Loucy (cell line): ENCODE measurements around the gene HEPHL1.

ENCODE experiments used
- H2AFZ ChIP-seq: fragments of 200-600 bp; sonication (generic); 2 replicates; pipeline ENCODE4 v1.6.0; 2016; ENCODE audit warnings: antibody characterized with exemption, mild to moderate bottlenecking, low read length, moderate library complexity
- H3F3A ChIP-seq: fragments of 200-600 bp; 2 replicates; pipeline ENCODE4 v1.6.0; 2016; ENCODE audit warnings: antibody characterized with exemption, low read depth, mild to moderate bottlenecking
- H3K27me3 ChIP-seq: fragments of 200-600 bp; sonication (generic); 2 replicates; pipeline ENCODE4 v1.6.1; 2014; ENCODE audit warnings: low read length, mild to moderate bottlenecking; ENCODE audit not compliant: insufficient read depth, poor library complexity, severe bottlenecking
- H3K36me3 ChIP-seq: fragments of 200-600 bp; sonication (generic); 2 replicates; pipeline ENCODE4 v1.6.1; 2016; ENCODE audit warnings: low read length; ENCODE audit not compliant: insufficient read depth
- H3K4me1 ChIP-seq: fragments of 200-600 bp; sonication (generic); 2 replicates; pipeline ENCODE4 v1.5.1; 2014; ENCODE audit warnings: low read length, mild to moderate bottlenecking; ENCODE audit not compliant: insufficient read depth, poor library complexity, severe bottlenecking
- H3K4me2 ChIP-seq: fragments of 200-600 bp; sonication (generic); 2 replicates; pipeline ENCODE4 v1.6.0; 2014; ENCODE audit warnings: antibody characterized with exemption, low read length, low read depth, mild to moderate bottlenecking; ENCODE audit not compliant: poor library complexity, severe bottlenecking
- H3K4me3 ChIP-seq: fragments of 200-600 bp; sonication (generic); 2 replicates; pipeline ENCODE4 v1.5.1; 2014; ENCODE audit warnings: low read length, mild to moderate bottlenecking, mixed read lengths; ENCODE audit not compliant: poor library complexity, severe bottlenecking
- H3K79me2 ChIP-seq: fragments of 200-600 bp; sonication (generic); 2 replicates; pipeline ENCODE4 v1.6.1; 2014; ENCODE audit warnings: low read length; ENCODE audit not compliant: insufficient read depth
- H3K9ac ChIP-seq: fragments of 200-600 bp; sonication (generic); 2 replicates; pipeline ENCODE4 v1.6.0; 2014; ENCODE audit warnings: mild to moderate bottlenecking, low read depth, low read length, moderate library complexity; ENCODE audit not compliant: poor library complexity, severe bottlenecking
- H3K9me2 ChIP-seq: fragments of 200-600 bp; sonication (generic); replicated peaks from 2 replicates; pipeline ENCODE4 v1.6.1; 2016; ENCODE audit warnings: low read depth, low read length, mixed read lengths
- H3K9me3 ChIP-seq: fragments of 200-600 bp; sonication (generic); 2 replicates; pipeline ENCODE4 v1.6.1; 2014; ENCODE audit warnings: mild to moderate bottlenecking, antibody characterized with exemption, low read length, low read depth; ENCODE audit not compliant: insufficient read depth
- H4K20me1 ChIP-seq: fragments of 200-600 bp; sonication (generic); 2 replicates; pipeline ENCODE4 v1.6.0; 2014; ENCODE audit warnings: antibody characterized with exemption, low read length, mild to moderate bottlenecking; ENCODE audit not compliant: insufficient read depth, poor library complexity, severe bottlenecking
- EZH2phosphoT487 ChIP-seq: fragments of 200-600 bp; IDR thresholded peaks from 2 replicates; pipeline ENCODE4 v1.6.1; 2018; ENCODE audit warnings: antibody characterized with exemption, mild to moderate bottlenecking, moderate library complexity, borderline replicate concordance
- TF ChIP-seq, protein P1 (sequence below): fragments of 200-600 bp; sonication (generic); conservative IDR thresholded peaks from 2 replicates; pipeline ENCODE4 v1.5.1; 2014; ENCODE audit warnings: mild to moderate bottlenecking, antibody characterized with exemption, low read length

The HEPHL1 gene

DNA sequence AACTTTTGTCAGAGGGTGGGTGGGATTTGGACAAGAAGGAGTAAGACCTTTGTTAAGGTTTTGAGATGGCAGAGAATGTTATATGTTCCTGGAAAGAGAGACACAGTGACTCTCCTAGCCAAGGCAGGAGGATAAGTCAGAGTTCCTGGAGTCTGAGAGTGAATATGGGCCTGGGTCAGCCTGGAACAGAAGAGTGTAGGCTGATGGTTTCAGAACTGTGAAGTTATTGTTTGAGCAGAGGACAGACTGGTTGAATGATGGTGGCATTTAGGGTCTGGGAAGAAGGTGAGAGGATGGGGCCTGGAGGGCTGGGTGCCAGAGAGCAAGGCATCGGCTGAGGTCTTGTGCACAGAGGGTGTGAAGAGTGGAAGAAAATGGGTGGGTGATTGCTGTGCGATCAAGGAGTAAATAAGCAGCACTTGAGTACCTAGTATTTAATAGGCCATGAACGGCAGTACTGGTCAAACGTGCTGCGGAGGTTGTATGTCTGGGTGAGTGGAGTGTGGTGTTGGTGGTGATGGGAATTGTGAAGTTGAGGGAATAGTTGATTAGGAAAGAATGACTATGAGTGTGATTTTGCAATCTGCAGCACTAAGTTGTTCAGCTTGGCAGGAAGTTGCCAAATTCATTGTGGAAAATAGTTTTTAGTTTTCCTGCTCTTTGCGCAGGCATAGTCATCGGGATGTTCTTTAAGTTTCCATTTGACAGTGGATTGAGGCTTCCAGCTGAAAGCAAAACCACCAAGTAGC is 109.3 kb downstream of the HEPHL1 start:
- Histone ChIP-seq H3K79me2 (peaks cover 77% of the 10 kb centered on the region), H2AFZ (no peak overlapping the region), H3K4me1 (peaks cover 67% of the 10 kb centered on the region), H3F3A (no peaks in the 10 kb centered on the region), H3K27me3 (no peaks in the 10 kb centered on the region), H3K36me3 (no peaks in the 10 kb centered on the region), H4K20me1 (peaks cover 50% of the 10 kb centered on the region), H3K4me2 (peak overlapping the region; percentile 92), H3K9me3 (no peaks in the 10 kb centered on the region), H3K9ac (peak overlapping the region; percentile 81), H3K9me2 (no peaks in the 10 kb centered on the region), H3K4me3 (peak overlapping the region; percentile 92)
- TF ChIP-seq, protein P1, sequence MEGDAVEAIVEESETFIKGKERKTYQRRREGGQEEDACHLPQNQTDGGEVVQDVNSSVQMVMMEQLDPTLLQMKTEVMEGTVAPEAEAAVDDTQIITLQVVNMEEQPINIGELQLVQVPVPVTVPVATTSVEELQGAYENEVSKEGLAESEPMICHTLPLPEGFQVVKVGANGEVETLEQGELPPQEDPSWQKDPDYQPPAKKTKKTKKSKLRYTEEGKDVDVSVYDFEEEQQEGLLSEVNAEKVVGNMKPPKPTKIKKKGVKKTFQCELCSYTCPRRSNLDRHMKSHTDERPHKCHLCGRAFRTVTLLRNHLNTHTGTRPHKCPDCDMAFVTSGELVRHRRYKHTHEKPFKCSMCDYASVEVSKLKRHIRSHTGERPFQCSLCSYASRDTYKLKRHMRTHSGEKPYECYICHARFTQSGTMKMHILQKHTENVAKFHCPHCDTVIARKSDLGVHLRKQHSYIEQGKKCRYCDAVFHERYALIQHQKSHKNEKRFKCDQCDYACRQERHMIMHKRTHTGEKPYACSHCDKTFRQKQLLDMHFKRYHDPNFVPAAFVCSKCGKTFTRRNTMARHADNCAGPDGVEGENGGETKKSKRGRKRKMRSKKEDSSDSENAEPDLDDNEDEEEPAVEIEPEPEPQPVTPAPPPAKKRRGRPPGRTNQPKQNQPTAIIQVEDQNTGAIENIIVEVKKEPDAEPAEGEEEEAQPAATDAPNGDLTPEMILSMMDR: no peak
- no peak for TF ChIP-seq EZH2phosphoT487

DNA sequence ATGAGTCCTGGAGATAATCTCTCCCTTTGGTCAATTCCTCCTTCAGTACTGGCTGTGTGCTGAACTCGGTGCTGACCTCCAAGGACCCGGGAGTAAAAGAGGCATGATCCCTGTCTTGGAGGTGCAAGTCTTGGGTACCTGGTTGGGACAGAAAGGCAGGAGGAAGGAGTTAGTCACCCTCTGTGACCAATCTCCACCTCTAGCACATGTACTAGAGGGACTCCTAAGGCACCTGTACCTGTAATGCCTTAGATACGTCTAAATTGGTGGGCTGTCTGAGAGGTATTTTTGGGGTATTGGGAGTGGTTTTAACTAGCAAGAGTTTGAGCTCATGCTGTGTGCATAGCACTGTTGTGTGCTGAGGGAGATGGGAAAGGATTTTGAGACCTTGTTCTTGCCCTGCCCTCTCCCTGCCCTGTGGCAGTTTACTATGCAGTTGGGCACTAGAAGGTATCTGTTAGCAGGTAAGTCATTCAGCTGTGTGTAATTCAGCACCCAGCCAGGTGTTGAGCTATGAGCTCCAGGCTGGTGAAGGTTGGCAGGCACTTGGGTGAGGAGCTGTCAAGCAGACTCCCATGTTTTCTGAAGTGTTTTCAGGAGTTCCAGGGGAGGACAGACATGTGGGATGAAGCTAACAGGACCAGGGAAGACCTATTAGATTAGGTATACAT is 110.0 kb downstream of the HEPHL1 start:
- no peaks in the 10 kb centered on the region for H3F3A ChIP-seq
- no peaks in the 10 kb centered on the region for H3K36me3 ChIP-seq
- peaks cover 58% of the 10 kb centered on the region for H4K20me1 ChIP-seq
- peak overlapping the region; percentile 81 for H3K9ac ChIP-seq
- H3K9me3 ChIP-seq: no peaks in the 10 kb centered on the region
- no peaks in the 10 kb centered on the region for H3K9me2 ChIP-seq
- H3K4me1 ChIP-seq: peaks cover 74% of the 10 kb centered on the region
- peaks cover 84% of the 10 kb centered on the region for H3K79me2 ChIP-seq
- no peaks in the 10 kb centered on the region for H3K27me3 ChIP-seq
- H3K4me3 ChIP-seq: peak overlapping the region; percentile 92
- peak overlapping the region; percentile 92 for H3K4me2 ChIP-seq
- TF ChIP-seq EZH2phosphoT487: no peak
- TF ChIP-seq, protein P1: no peak
- no peak overlapping the region for H2AFZ ChIP-seq

DNA sequence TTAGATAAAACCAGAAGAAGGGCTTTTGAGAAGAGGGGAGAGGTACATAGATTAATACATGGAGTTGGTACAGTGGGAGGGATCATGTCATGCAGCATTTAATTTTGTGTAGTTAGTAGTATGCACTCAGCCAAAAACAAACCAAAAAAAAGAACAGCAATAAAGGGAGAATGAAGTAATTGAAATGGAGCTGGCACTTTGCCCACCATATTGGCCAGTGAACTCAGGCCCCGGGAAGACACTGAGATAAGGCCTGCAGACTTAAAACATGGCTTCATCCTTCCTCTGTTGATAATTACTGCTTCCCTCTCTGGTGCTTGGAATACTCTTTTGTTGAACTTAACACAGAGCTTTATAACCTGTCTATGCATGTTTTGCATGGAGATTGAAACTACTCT is 110.6 kb downstream of the HEPHL1 start:
- Histone ChIP-seq H3F3A (no peaks in the 10 kb centered on the region), H3K9ac (peak overlapping the region; percentile 23), H4K20me1 (peaks cover 60% of the 10 kb centered on the region), H3K4me1 (peaks cover 79% of the 10 kb centered on the region), H3K4me2 (peak overlapping the region; percentile 92), H3K9me3 (no peaks in the 10 kb centered on the region), H2AFZ (no peak overlapping the region), H3K4me3 (peak overlapping the region; percentile 92), H3K27me3 (no peaks in the 10 kb centered on the region), H3K79me2 (peaks cover 86% of the 10 kb centered on the region), H3K9me2 (no peaks in the 10 kb centered on the region), H3K36me3 (no peaks in the 10 kb centered on the region)
- TF ChIP-seq, protein P1: no peak
- no peak for TF ChIP-seq EZH2phosphoT487
